NCI-H748 (cell line): ENCODE measurements around the gene USP25.

Experiments used
- DNase-seq: peaks from one replicate; lab custom pipeline; 2025; ENCODE audit not compliant: unreplicated experiment; lab: John Stamatoyannopoulos, UW

USP25 gene

DNA sequence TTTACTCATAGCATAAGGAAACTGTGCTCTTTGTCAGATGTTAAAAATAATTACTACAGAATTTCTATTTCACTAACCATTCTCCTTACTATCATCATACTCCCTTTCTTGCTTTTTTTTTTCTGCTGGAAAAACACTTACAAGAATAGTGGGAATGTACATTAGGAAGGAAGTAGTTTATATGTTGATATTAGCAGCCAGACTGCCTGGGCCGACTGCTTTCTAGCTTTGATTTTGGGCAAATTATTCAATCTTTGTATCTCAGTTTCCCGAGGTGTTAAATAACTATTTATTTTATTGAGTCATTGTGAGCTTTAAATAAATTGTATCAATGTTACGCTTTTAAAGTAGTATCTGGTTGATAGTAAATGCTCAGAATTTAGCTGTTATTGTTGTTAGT, 122.4 kb downstream of the USP25 start:
- no peak for DNase-seq

DNA sequence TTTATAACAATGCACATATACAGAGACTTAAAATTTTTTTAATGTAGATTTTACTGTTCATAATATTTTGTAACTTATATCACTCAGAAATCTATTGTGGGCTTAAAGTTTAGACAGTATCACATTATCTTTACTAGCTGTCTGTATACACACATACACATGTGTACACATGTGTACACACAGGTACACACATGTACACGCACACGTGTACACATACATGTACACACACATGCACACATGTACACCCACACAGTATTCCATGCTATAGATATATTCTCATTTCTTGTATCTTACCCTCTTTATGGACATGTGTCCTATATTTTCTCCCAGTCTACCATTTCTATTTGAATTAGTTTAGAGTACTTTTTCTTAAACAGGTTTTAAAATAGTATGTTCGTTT, 123.3 kb downstream of the USP25 start:
- DNase-seq: no peak

DNA sequence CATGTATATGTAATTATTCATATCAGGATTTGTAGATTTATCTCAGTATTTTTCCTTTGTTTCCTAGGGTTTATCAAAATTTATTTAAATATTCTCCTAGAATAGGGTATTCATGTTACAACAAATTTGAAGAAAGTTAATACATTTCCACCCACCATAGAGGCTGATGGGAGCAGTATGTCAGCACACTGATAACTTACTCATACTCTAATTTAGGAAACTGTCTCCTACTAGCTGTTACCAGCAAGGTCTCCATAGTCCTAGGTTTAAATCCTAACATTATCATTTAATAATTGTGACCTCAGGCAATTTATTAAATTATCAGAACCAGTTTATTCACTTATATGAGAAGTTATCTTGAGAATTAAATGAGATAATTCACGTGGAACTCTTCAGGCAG, 127.0 kb downstream of the USP25 start:
- no peak for DNase-seq

DNA sequence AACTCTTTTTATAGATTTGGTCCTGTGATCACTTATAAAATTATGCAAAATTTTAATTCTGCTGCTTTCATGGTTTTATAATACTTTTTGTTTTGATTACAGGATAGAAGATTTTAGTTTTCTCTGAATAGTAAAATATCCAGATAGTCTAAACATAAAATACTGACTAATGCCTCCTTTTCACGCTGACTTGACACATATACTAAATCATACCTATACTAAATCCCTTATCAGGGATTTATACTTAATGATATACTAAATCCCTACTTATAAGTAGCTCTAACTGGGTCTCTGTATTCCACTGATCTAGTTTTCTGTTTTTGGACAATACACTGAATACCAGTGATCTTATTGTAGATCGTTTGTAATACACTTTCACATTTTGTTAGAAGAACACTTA, 128.0 kb downstream of the USP25 start:
- no peak for DNase-seq

DNA sequence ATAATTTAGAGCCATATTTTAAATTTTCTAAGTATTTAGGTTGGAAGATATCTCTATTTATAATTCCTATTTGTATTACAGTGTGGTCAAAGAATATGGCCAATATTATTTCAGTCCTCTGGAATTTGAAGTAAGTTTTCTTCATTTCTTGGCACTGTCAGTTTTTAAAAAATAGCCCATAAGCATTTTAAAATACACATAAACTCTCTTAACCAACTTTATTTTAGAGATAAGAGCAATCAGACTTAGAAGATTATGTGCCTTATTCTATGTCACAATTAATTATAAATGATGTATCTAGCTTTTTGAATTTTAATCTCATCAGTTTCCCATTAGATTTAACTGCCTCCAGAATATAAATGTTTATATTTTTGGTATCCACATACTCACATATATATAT, 130.8 kb downstream of the USP25 start:
- DNase-seq: no peak

DNA sequence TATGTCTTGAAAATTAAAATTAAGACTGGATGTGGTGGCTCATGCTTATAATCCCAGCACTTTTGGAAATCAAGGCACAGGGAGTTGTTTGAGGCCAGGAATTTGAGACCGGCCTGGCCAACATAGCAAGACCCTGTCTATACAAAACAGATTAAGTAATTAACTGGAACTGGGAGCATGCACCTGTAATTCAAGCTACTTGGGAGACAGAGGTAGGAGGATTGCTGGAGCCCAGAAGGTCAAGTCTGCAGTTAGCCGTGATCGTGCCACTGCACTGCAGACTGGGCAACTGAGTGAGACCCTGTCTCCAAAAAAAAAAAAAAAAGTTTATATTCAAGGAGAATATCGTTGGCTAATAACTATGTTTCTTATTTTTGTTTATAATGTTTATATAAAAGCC, 139.2 kb downstream of the USP25 start:
- DNase-seq: no peak

DNA sequence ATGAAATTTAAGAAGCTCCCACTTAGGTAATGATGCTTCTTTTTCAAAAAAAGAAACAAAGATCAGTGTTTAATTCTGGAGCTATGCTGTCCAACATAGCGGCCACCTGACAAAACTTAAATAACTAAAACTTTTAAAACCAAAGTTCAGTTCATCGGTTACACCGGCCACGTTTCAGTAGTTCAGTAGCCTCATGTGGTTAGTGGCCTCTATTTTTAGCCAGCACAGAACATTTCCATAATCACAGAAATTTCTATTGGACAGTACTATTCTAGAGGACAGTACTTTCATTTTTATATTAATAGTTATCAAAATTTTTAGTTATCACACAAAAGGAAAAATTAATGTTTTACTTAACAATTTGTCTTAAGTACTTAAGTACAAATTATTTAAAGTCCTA, 141.0 kb downstream of the USP25 start:
- no peak for DNase-seq

DNA sequence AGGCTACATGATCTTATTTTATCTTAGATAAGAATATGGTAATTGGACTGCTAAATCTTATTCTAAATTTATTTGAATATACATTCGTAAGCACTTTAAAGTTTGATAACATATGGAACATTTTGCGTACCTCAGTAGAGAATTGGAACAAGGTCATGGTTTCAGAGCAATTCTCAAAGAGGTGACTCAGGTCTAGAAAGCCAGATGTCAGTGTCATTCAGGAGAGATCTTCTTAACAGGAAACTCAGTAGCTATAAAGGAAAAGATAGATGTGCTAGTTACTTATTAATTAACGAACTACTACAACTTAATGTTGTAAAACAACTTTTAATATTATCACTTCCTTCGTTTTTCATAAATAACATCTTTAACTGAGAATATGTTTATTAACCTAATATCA, 142.5 kb downstream of the USP25 start:
- no peak for DNase-seq

DNA sequence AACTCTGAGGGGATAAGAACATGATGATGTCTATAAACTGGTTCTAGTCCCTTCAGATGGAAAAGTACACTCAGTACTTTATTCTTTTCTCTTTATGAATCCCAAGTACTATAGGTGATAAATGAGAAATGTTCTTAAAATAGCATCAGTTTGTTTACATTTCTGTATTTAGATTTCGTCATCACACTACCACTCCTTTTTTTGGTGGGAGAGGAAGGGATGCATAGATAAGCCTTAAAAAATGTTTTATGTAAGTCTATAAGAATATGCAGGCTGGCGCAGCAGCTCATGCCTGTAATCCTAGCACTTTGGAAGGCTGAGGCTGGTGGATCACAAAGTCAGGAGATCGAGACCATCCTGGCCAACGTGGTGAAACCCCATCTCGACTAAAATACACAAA, 144.8 kb downstream of the USP25 start:
- no peak for DNase-seq

DNA sequence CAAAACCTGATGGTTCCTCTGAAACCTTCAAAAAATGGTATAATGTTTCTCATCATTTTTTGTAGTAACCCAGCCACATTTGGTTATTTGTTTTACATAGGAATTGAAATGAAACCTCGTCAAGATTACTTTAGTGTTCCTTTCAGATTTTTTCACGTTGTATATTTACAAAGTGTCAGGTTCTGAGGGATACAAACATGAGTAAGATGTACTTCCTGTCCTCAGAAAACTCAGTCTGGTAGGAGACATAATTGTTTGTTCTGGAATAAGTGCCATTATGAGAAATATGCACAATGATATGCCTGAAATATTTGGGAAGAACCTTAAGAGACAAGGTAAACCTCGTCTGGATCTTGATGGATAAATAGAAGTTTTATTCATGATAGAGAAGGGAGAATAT, 145.5 kb downstream of the USP25 start:
- DNase-seq: no peak

DNA sequence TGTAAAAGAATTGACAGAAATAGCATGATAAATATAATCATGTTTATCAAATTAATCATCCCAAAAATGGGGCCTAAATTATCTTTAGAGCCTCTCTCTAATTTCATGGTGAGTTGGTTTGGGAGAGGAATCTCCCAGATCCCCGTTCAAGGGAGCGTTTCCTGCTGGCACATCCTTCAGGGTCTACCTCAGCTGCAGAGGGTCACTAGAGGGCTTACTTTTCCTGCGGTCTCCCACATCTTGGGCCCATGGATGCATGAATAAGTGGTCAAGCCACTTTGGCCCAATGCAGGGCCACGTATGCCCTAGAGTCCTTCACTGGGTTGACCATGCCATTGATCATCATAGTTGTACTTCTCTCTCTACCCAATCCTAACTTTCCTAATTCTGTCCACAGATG, 164.1 kb downstream of the USP25 start:
- no peak for DNase-seq

DNA sequence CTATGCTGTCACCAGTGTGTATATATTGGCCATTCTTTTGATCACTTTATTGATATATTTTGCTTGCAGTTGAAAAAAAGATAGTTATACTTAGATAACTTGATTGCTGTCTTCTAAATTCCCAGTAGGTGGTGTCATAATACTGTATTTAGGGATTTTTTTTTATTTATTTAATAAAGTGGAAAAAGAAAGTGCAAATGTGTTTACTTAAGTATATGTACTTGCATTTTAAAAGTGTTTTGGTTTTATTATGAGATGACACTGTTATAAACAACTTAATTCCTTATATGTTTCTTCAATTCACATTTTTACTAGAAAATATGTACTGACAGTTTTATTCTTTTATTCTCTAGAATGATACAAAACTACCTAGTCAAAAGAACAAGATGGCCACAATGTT, 164.8 kb downstream of the USP25 start:
- no peak for DNase-seq

DNA sequence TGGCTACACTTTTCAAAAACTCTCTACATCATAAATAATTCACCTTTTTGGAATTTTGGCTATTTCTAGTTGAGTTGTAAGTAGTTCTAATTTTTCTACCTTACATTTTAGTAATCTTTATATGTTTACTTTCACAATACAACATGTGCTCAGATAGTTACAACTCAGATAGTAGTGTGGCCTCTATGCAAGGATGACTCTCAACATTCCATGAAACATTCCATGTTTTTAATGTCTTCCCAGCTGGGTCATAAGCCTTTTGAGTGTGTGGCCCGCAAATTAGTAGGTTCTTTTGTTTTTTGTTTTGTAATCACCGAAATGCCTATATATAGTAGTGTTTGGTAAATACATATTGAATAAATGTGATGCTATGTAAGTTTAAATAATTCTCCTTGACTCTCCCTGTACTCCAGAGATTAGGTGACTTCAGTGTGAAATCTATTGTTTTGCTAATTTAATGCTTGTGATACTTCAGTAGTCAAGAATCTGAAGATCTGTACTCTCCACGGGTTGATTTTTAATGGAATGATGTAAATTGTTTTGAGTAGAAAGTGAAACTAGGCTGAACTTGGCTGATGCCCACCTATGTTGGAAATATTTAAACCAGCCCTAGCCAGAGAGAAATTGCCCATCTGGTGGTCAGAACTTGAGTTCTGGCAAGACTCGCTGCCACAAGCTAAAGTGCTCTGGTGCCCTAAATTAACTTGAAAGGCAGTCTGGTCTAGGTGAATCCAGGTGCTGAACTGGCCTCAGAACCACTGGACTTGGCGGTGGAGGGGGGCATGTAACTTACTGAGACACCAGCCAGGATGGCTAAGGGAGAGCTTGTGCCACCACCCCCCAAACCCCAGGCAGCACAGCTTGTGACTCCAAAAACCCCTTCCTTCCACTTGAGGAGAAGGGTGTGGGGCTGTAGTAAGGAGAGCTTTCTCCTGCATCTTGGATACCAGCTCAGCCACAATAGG, 165.6 kb downstream of the USP25 start:
- DNase-seq: no peak

DNA sequence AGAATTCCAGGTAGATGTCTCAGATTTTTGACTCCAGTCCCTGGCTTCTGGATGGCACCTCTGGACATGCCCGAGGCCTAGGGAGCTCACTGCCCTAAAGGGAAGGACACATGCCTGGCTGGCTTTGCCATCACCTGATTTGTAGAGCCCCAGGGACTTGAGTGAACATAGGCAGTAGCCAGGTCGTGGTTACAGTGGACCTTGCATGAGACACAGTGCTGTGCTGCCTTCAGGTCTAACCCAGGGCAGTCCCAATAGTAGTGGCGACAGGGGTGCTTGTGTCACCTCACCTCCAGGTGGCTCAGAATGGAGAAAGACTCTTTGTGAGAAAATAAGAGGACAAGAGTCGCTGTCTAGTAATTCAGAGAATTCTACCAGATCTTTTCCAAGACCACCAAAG, 166.7 kb downstream of the USP25 start:
- no peak for DNase-seq

DNA sequence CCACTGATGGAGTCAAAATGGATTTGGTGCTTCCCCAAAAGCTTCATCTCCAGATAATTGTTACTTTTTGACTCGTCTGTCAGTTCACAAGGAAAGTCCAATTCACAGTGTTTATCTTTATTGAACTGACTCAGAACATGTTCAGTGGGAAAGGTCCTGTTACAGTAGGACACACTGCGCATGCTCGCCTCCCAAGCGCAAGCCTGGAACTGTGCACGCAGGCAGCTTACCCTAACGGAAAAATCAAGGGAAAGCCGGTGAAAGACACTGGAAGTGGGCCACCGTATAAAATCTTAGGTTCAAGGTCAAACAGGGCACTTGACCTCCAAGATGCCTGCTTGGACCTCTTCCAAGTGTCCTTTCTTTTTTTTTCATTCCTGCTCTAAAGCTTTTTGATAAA, 174.6 kb downstream of the USP25 start:
- DNase-seq: peak; percentile 12

DNA sequence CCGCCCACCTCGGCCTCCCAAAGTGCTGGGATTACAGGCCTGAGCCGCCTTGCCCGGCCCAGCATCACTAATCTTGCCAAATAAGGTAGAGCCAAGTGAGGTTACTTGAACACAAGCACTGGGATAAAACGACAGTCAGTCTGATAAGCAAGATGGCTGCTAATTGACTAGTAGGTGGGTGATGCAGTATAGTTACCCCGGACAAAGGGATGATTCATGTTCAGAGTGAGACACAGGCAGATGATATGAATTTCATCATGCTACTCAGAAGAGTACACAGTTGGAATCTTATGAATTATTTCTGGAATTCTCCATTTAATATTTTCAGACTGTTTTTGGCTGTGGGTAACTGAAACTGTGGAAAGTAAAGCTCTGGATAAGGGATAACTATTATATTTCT, 178.4 kb downstream of the USP25 start:
- no peak for DNase-seq

DNA sequence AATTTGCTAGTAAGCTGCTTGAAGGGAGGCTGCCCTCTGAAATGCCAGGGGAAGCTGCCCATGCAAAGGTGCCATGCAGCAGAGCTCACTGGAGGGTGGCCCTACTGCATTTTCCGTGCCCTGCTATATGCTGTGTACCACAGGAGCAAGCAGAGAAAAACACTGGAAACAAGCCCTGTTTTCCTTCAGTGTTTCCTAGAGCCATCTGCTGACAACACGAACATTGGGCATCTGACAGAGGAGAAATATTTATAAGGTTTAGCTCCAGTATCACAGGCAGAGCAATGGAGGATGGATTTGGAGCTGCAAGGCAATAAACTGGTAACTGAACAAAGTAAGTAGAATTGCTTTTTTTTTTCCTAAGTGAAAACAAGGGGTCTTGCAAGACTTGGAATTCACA, 198.4 kb downstream of the USP25 start:
- DNase-seq: no peak

DNA sequence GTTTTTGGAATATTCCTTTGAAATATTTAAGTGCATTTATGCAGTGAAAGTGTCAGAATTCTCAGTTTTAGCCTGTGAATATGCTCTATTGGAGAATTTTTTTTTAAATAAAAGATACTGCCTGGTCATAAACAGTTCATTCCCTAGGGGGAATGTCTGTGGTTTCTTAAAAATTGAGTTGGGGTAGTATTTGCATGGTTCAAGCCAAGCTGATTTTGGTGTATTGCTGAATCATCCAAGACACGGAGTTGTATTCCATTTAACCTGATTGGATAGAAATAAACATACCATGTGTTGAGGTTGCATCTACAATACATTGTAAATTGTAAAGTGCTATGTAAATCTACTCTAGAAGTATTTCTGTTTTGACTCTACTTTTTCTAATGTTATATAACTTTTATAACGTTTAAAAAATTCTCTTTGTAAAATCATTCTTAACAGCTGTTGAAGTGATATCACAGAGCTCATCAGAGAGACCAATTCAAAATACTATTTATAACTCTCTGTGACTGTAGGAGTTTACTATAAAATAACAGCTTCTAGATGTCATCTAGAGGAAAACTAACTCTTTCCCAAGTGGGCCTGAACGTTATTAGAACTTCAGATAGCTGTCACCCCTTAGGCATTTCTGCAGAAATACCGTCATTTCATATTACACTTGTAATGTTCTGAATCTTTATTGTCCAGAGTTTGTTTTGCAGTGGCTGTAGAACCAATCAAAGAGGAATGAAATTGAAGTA, 199.1 kb downstream of the USP25 start:
- DNase-seq: no peak

DNA sequence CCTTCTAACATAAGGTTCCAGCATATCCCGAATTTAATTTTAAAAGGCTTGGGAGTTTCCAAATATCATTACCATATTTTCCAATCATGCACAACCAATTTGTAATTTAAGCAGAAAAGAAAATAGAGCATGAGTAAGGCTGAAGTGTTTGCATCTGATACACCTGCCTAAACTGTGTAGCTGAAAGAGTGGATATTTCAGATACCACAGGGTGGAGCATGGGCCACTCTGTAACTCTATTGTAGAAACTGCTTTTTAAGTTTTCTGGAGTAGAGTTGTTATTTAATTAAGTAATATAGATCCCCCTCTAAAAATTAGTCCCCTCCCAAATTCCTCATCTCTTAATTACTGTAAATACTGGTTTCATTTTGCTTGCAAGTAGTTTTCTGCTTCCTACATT, 199.8 kb downstream of the USP25 start:
- no peak for DNase-seq
